GM12875 (cell line): ENCODE results near the gene SPAG4.

ENCODE experiments used
- H3K4me3 ChIP-seq: one replicate; pipeline ENCODE4 v1.5.1; 2011; ENCODE audit warnings: low read depth, low read length, control low read depth
- CTCF ChIP-seq: IDR thresholded peaks from 2 replicates; pipeline ENCODE4 v1.5.1; 2011; ENCODE audit warnings: low read depth, mild to moderate bottlenecking, control low read depth, inconsistent platforms, low read length, moderate library complexity, borderline replicate concordance; ENCODE audit not compliant: insufficient read depth

Gene SPAG4

GRCh38 chr20:35579196-35579595 lies 36.4 kb upstream of the SPAG4 start:
- no peak for TF ChIP-seq CTCF
- no peak overlapping the region for H3K4me3 ChIP-seq

- no peak for TF ChIP-seq CTCF
Measured at GRCh38 chr20:35582131-35582530, 33.5 kb upstream of the SPAG4 start.

GRCh38 chr20:35582741-35583404 lies 32.8 kb upstream of the SPAG4 start:
- no peak for TF ChIP-seq CTCF
- H3K4me3 ChIP-seq = no peak overlapping the region

More at GRCh38 chr20:35582131-35582530, 33.5 kb upstream of the SPAG4 start:
- H3K4me3 ChIP-seq = no peak overlapping the region

GRCh38 chr20:35583636-35584560 lies 31.7 kb upstream of the SPAG4 start:
- no peak overlapping the region for H3K4me3 ChIP-seq
- TF ChIP-seq CTCF = no peak

GRCh38 chr20:35586751-35587425 lies 28.7 kb upstream of the SPAG4 start:
- no peak for TF ChIP-seq CTCF
- H3K4me3 ChIP-seq = no peak overlapping the region

GRCh38 chr20:35587436-35587835 lies 28.2 kb upstream of the SPAG4 start:
- H3K4me3 ChIP-seq = no peak overlapping the region
- no peak for TF ChIP-seq CTCF

GRCh38 chr20:35588397-35588796 lies 27.2 kb upstream of the SPAG4 start:
- no peak overlapping the region for H3K4me3 ChIP-seq
- TF ChIP-seq CTCF = no peak
